Mucosa of stomach (tissue), 1 donor: ENCODE results near the gene LITAFD.

Source experiments
- H3K27me3 ChIP-seq: one replicate; pipeline ENCODE4 v1.7.0; 2013; ENCODE audit warnings: mild to moderate bottlenecking, low read length; ENCODE audit not compliant: control insufficient read depth, insufficient read depth
- H3K36me3 ChIP-seq: one replicate; pipeline ENCODE4 v1.7.0; 2013; ENCODE audit warnings: low read length; ENCODE audit not compliant: control insufficient read depth, insufficient read depth
- H3K4me1 ChIP-seq: one replicate; pipeline ENCODE4 v1.7.0; 2013; ENCODE audit warnings: mild to moderate bottlenecking, low read length; ENCODE audit not compliant: control insufficient read depth, insufficient read depth
- H3K4me3 ChIP-seq: one replicate; pipeline ENCODE4 v1.7.0; 2013; ENCODE audit warnings: low read length
- H3K9ac ChIP-seq: one replicate; pipeline ENCODE4 v1.7.0; 2013; ENCODE audit warnings: mild to moderate bottlenecking, low read length, moderate library complexity
- H3K9me3 ChIP-seq: one replicate; pipeline ENCODE4 v1.7.0; 2013; ENCODE audit warnings: mild to moderate bottlenecking, low read length, moderate library complexity; ENCODE audit not compliant: control insufficient read depth
- donor health status: Pancreatic carcinoma.

Gene LITAFD

GRCh38 chr16:8893426-8893825 is 11.3 kb downstream of the LITAFD start:
- Histone ChIP-seq H3K9ac (no peak overlapping the region), H3K4me3 (no peak overlapping the region), H3K27me3 (no peaks in the 10 kb centered on the region), H3K36me3 (peaks cover 21% of the 10 kb centered on the region), H3K4me1 (no peaks in the 10 kb centered on the region), H3K9me3 (no peaks in the 10 kb centered on the region)

- no peaks in the 10 kb centered on the region for H3K9me3 ChIP-seq
- H3K36me3 ChIP-seq = peaks cover 26% of the 10 kb centered on the region
- H3K4me3 ChIP-seq = no peak overlapping the region
- H3K9ac ChIP-seq = no peak overlapping the region
- no peaks in the 10 kb centered on the region for H3K27me3 ChIP-seq
- no peaks in the 10 kb centered on the region for H3K4me1 ChIP-seq
Measured at GRCh38 chr16:8893976-8894690, 12.0 kb downstream of the LITAFD start.

- Histone ChIP-seq H3K36me3 (peaks cover 26% of the 10 kb centered on the region), H3K9ac (no peak overlapping the region), H3K4me1 (no peaks in the 10 kb centered on the region), H3K4me3 (no peak overlapping the region), H3K9me3 (no peaks in the 10 kb centered on the region), H3K27me3 (no peaks in the 10 kb centered on the region)
Measured at GRCh38 chr16:8894736-8895334, 12.7 kb downstream of the LITAFD start.

- Histone ChIP-seq H3K4me3 (no peak overlapping the region), H3K36me3 (peaks cover 32% of the 10 kb centered on the region)
Measured at GRCh38 chr16:8898660-8899318, 16.6 kb downstream of the LITAFD start.

GRCh38 chr16:8899709-8900317 is 17.7 kb downstream of the LITAFD start:
- Histone ChIP-seq H3K27me3 (no peaks in the 10 kb centered on the region), H3K4me1 (no peaks in the 10 kb centered on the region), H3K36me3 (peaks cover 24% of the 10 kb centered on the region), H3K9me3 (no peaks in the 10 kb centered on the region), H3K9ac (no peak overlapping the region), H3K4me3 (no peak overlapping the region)

More at GRCh38 chr16:8898660-8899318, 16.6 kb downstream of the LITAFD start:
- no peaks in the 10 kb centered on the region for H3K9me3 ChIP-seq
- H3K4me1 ChIP-seq = no peaks in the 10 kb centered on the region
- no peak overlapping the region for H3K9ac ChIP-seq
- no peaks in the 10 kb centered on the region for H3K27me3 ChIP-seq

GRCh38 chr16:8900343-8900742 is 18.2 kb downstream of the LITAFD start:
- H3K9ac ChIP-seq = no peak overlapping the region
- H3K27me3 ChIP-seq = no peaks in the 10 kb centered on the region
- H3K9me3 ChIP-seq = no peaks in the 10 kb centered on the region
- peaks cover 22% of the 10 kb centered on the region for H3K36me3 ChIP-seq
- no peaks in the 10 kb centered on the region for H3K4me1 ChIP-seq
- H3K4me3 ChIP-seq = no peak overlapping the region

GRCh38 chr16:8901320-8901861 is 19.2 kb downstream of the LITAFD start:
- no peaks in the 10 kb centered on the region for H3K27me3 ChIP-seq
- peaks cover 31% of the 10 kb centered on the region for H3K36me3 ChIP-seq
- H3K9me3 ChIP-seq = no peaks in the 10 kb centered on the region

GRCh38 chr16:8903004-8903403 is 20.9 kb downstream of the LITAFD start:
- Histone ChIP-seq H3K36me3 (peaks cover 35% of the 10 kb centered on the region), H3K9ac (no peak overlapping the region), H3K9me3 (no peaks in the 10 kb centered on the region), H3K4me3 (no peak overlapping the region), H3K4me1 (no peaks in the 10 kb centered on the region), H3K27me3 (no peaks in the 10 kb centered on the region)

More at GRCh38 chr16:8901320-8901861, 19.2 kb downstream of the LITAFD start:
- Histone ChIP-seq H3K4me1 (no peaks in the 10 kb centered on the region), H3K4me3 (no peak overlapping the region), H3K9ac (no peak overlapping the region)

- H3K4me3 ChIP-seq = no peak overlapping the region
- H3K27me3 ChIP-seq = no peaks in the 10 kb centered on the region
- no peak overlapping the region for H3K9ac ChIP-seq
- H3K36me3 ChIP-seq = peaks cover 30% of the 10 kb centered on the region
- no peaks in the 10 kb centered on the region for H3K9me3 ChIP-seq
- H3K4me1 ChIP-seq = peaks cover 8% of the 10 kb centered on the region
Measured at GRCh38 chr16:8904018-8904430, 21.9 kb downstream of the LITAFD start.

- H3K4me3 ChIP-seq = no peak overlapping the region
- H3K9me3 ChIP-seq = no peaks in the 10 kb centered on the region
- no peak overlapping the region for H3K9ac ChIP-seq
- H3K27me3 ChIP-seq = no peaks in the 10 kb centered on the region
- H3K4me1 ChIP-seq = peaks cover 13% of the 10 kb centered on the region
- H3K36me3 ChIP-seq = peaks cover 30% of the 10 kb centered on the region
Measured at GRCh38 chr16:8905168-8905762, 23.1 kb downstream of the LITAFD start.

GRCh38 chr16:8905795-8906591 is 23.8 kb downstream of the LITAFD start:
- H3K9me3 ChIP-seq = no peaks in the 10 kb centered on the region
- peaks cover 26% of the 10 kb centered on the region for H3K36me3 ChIP-seq
- H3K4me1 ChIP-seq = peaks cover 20% of the 10 kb centered on the region
- no peak overlapping the region for H3K9ac ChIP-seq
- H3K4me3 ChIP-seq = no peak overlapping the region
- no peaks in the 10 kb centered on the region for H3K27me3 ChIP-seq
